Muscle of leg (tissue), 11 donors: ENCODE data around the gene RABL2B. TPM values are rescaled to one million over a fixed set of nuclear protein-coding genes. Genes with fewer than 3 reads are reported as not detected.

ENCODE experiments used
- DNase-seq: peaks from one replicate; pipeline ENCODE4 v3.0.0; 2013
- H3K27ac ChIP-seq: one replicate; pipeline ENCODE4 v1.5.1; 2013; ENCODE audit warnings: mild to moderate bottlenecking, low read length, control low read depth
- H3K27me3 ChIP-seq: one replicate; pipeline ENCODE4 v1.6.1; 2013; ENCODE audit warnings: low read length; ENCODE audit not compliant: control insufficient read depth, insufficient read depth
- H3K36me3 ChIP-seq: one replicate; pipeline ENCODE4 v1.6.1; 2013; ENCODE audit warnings: low read length; ENCODE audit not compliant: control insufficient read depth, insufficient read depth
- H3K4me1 ChIP-seq: one replicate; pipeline ENCODE4 v1.6.1; 2013; ENCODE audit warnings: low read length; ENCODE audit not compliant: control insufficient read depth, insufficient read depth
- H3K4me3 ChIP-seq: one replicate; pipeline ENCODE4 v1.5.1; 2013; ENCODE audit warnings: low read length, control low read depth
- H3K9me3 ChIP-seq: replicated peaks from 2 replicates; pipeline ENCODE4 v1.6.1; 2013; ENCODE audit warnings: low read depth, low read length; ENCODE audit not compliant: control insufficient read depth
- WGBS: methylation state at CpG from one replicate; pipeline ENCODE4 v1.1.5; 2013; ENCODE audit warnings: missing lambda C conversion rate; ENCODE audit not compliant: insufficient coverage; 5-methylcytosine and 5-hydroxymethylcytosine counted together
- polyA plus RNA-seq, 8 donors: library from polyadenylated mRNA; unstranded; fragments of 120-200 nt; gene quantifications; one replicate each; pipeline versions ENCODE4 v1.2.1 to v1.2.3, GENCODE V29; 2013; ENCODE audit warnings: inconsistent platforms in 1 of 8, low replicate concordance in 1 of 8; ENCODE audit not compliant: insufficient read length in 8 of 8, insufficient read depth in 1 of 8
- total RNA-seq: library from RNA; stranded (reverse); fragments of 120-200 nt; gene quantifications from one replicate; pipeline ENCODE4 v1.2.4, GENCODE V29; 2013

Gene RABL2B
- total and polyA plus RNA-seq, 9 donors = 9.9 to 29.8 (median 19.2) TPM

DNA sequence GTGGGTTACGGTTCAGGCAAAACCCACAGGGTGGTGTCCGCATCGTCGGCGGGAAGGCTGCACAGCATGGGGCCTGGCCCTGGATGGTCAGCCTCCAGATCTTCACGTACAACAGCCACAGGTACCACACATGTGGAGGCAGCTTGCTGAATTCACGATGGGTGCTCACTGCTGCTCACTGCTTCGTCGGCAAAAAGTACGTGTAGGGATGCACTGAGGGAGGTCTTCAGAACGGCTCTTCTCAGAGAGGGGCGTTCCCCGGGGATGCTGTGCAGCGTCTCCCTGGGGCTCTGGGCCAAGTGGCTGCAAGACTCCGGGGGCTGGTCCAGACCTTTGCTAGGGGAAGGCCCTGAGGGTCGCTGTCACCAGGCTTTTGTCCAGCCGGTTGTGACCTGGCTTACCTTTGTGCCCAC is 44.2 kb downstream of the RABL2B start:
- Histone ChIP-seq H3K4me1 (no peaks in the 10 kb centered on the region), H3K9me3 (no peaks in the 10 kb centered on the region), H3K27me3 (peaks cover 16% of the 10 kb centered on the region), H3K4me3 (no peak overlapping the region), H3K36me3 (no peaks in the 10 kb centered on the region), H3K27ac (no peak overlapping the region)
- no peak for DNase-seq
- WGBS = 56% methylated on average over 16 of the region's 17 CpGs

DNA sequence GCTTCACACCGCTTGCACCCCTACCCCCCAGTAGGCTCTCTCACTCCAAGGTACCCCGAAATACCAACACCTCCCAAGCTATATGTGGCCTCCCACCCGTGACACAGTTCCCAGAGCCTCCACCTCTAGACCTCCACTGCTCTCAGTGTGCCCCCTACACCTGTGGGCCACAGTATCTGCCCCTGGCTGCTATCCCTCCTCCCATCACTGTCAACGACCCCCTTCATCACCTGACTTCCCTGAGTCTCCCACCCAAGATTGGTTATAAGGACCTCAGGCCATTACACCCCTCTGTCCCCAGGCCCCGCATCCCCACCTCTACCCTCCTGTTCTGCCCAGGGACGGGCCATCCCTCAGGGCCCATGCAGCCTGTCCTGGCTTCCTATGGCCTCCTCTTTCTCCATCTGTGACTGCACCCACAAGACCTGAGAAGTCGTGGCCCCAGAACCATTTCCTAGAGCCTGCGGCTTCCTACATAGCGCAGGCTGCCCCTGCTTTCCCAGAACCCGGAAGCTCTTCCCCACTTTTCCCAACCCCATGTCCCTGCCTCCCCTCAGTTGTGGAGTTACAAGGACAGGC is 44.7 kb downstream of the RABL2B start:
- Histone ChIP-seq H3K4me3 (no peak overlapping the region), H3K9me3 (no peaks in the 10 kb centered on the region), H3K27ac (no peak overlapping the region), H3K36me3 (no peaks in the 10 kb centered on the region), H3K27me3 (peaks cover 21% of the 10 kb centered on the region), H3K4me1 (no peaks in the 10 kb centered on the region)
- WGBS = 78% methylated on average over 10 of the region's 10 CpGs
- no peak for DNase-seq

GRCh38 chr22:50737728-50738648 is 45.4 kb downstream of the RABL2B start, which contains the start of gene ACR:
TSS of gene ACR (plus strand) at chr22:50738204. CDS start at chr22:50738236, 32 bp downstream.
- H3K4me3 ChIP-seq = no peak within 1 kb of the TSS
- no peak within 1 kb of the TSS for H3K27ac ChIP-seq
- DNase-seq = no peak
- no peaks in the 10 kb centered on the region for H3K36me3 ChIP-seq
- peaks cover 3% of the 10 kb centered on the region for H3K4me1 ChIP-seq
- no peaks in the 10 kb centered on the region for H3K9me3 ChIP-seq
- WGBS = 75% methylated on average over 9 of the region's 13 CpGs
- peaks cover 27% of the 10 kb centered on the region for H3K27me3 ChIP-seq

- 95% methylated on average over 3 of the region's 6 CpGs for WGBS
- H3K27ac ChIP-seq = no peak overlapping the region
- H3K9me3 ChIP-seq = no peaks in the 10 kb centered on the region
Measured at GRCh38 chr22:50735739-50736030, 47.8 kb downstream of the RABL2B start.

GRCh38 chr22:50734986-50735738 is 48.3 kb downstream of the RABL2B start:
- peaks cover 15% of the 10 kb centered on the region for H3K4me1 ChIP-seq
- H3K27me3 ChIP-seq = peaks cover 48% of the 10 kb centered on the region
- 81% methylated on average over 9 of the region's 13 CpGs for WGBS
- H3K4me3 ChIP-seq = no peak overlapping the region
- H3K36me3 ChIP-seq = no peaks in the 10 kb centered on the region
- DNase-seq = no peak
- no peak overlapping the region for H3K27ac ChIP-seq
- H3K9me3 ChIP-seq = no peaks in the 10 kb centered on the region

More at GRCh38 chr22:50735739-50736030, 47.8 kb downstream of the RABL2B start:
- no peak for DNase-seq
- Histone ChIP-seq H3K27me3 (peaks cover 44% of the 10 kb centered on the region), H3K4me3 (no peak overlapping the region), H3K4me1 (peaks cover 11% of the 10 kb centered on the region), H3K36me3 (no peaks in the 10 kb centered on the region)

DNA sequence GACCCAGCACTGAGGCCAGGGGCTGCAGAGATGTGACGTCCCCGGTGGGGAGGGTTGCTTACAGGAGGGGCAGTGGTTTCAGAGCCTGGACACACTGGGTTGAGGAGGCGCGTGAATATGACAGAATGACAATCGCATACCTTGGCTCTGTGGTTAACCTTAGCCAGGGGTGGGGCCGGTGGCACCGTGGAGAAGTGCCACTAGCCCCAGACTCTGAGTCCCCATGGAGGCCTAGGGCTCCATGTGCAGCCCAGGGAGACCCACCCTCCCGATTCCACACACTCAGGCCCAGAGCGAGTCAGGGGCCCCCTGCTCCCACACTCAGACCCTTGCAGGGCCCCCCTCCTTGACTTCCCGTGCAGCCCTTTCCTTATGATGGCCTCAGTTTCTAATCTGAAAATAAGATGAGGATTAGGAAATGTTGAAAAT is 49.1 kb downstream of the RABL2B start:
- no peak overlapping the region for H3K27ac ChIP-seq
- peaks cover 18% of the 10 kb centered on the region for H3K4me1 ChIP-seq
- H3K36me3 ChIP-seq = no peaks in the 10 kb centered on the region
- WGBS = 70% methylated on average over 7 of the region's 10 CpGs
- H3K4me3 ChIP-seq = no peak overlapping the region
- H3K27me3 ChIP-seq = peaks cover 53% of the 10 kb centered on the region
- no peaks in the 10 kb centered on the region for H3K9me3 ChIP-seq
- DNase-seq = no peak

- peaks cover 50% of the 10 kb centered on the region for H3K27me3 ChIP-seq
- no peaks in the 10 kb centered on the region for H3K36me3 ChIP-seq
- no peaks in the 10 kb centered on the region for H3K9me3 ChIP-seq
- no peak overlapping the region for H3K27ac ChIP-seq
- WGBS = 28% methylated on average over 20 of the region's 22 CpGs
- peaks cover 18% of the 10 kb centered on the region for H3K4me1 ChIP-seq
- DNase-seq = no peak
- no peak overlapping the region for H3K4me3 ChIP-seq
Measured at GRCh38 chr22:50733521-50734342, 49.7 kb downstream of the RABL2B start.

DNA sequence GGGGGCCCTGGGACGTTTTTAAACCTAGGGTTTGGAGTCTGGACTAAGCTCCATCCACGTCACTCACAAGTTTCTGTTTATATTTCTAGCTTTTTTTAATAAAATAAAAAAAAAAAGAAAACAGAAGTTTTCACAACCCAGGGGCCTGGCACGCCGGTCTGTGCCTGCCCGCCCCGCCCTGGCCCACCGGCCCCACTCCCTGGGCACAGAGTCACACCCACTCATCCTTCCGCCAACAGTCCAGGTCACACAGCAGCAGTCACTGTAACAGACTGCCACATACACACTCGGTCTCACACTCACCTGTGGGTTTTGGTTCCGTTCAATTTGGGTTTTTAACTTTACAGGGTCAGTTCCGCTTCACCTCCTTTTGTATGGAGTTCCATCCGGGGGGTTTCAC is 50.8 kb downstream of the RABL2B start:
- Histone ChIP-seq H3K27ac (no peak overlapping the region), H3K27me3 (peaks cover 46% of the 10 kb centered on the region)
- 91% methylated on average over 4 of the region's 12 CpGs for WGBS

DNA sequence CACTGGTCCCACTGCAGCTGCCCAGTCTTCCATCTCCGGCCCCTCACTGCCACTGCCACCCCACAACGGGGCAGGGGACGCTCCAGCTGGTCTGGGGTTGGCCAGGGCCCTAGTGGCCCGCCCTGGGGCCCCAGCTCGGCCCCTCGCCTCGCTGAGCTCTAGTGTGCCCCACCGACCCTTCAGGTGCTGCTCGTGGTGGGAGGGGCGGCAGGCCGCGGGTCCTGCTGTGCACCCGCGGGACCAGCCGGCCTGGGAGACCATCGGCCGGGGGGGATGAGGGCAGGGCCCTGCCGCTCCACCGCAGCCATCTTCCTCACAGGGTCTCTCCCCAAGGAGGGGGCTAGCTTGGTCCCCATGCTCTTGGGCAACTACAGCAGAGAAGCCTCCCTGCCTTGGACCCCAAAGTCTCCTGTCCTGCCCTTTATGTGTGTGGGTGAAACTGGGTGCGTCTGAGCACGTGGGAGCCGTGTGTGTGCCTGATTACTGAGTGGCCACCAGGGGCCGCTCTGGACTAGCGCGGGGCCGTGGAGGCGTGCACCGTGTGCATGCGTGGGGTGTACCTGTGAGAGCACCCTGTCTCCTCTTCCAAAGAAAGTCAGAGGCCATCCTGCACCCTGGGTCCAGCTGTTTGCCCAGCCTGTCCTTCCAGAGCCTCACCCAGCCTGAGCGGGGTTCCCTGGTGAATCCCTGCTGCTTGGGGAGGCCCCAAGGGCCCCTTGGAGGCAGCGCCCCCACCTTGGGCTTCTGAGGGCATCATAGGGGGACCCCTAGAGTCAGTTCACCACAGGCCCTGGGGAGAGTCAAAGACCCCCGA is 51.4 kb downstream of the RABL2B start:
- Histone ChIP-seq H3K27ac (no peak overlapping the region), H3K4me1 (peaks cover 18% of the 10 kb centered on the region), H3K27me3 (peaks cover 46% of the 10 kb centered on the region), H3K9me3 (no peaks in the 10 kb centered on the region), H3K36me3 (peaks cover 2% of the 10 kb centered on the region), H3K4me3 (no peak overlapping the region)
- 34% methylated on average over 32 of the region's 32 CpGs for WGBS
- DNase-seq = no peak

More for the DNA sequence above, 50.8 kb downstream of the RABL2B start:
- Histone ChIP-seq H3K9me3 (no peaks in the 10 kb centered on the region), H3K4me1 (peaks cover 18% of the 10 kb centered on the region), H3K4me3 (no peak overlapping the region), H3K36me3 (peaks cover 2% of the 10 kb centered on the region)
- DNase-seq = no peak
